GM23248 (cell line): ENCODE measurements around the gene UPK3A.

ENCODE experiments used
- EZH2 ChIP-seq: fragments of 200-600 bp; sonication (generic); IDR thresholded peaks from 2 replicates; pipeline ENCODE4 v1.6.1; 2018; ENCODE audit warnings: antibody characterized with exemption, mild to moderate bottlenecking; ENCODE audit not compliant: insufficient read depth, poor library complexity, severe bottlenecking
- EZH2phosphoT487 ChIP-seq: fragments of 200-600 bp; sonication (generic); IDR thresholded peaks from 2 replicates; pipeline ENCODE4 v1.6.1; 2018; ENCODE audit warnings: antibody characterized with exemption, moderate library complexity, mild to moderate bottlenecking, low read depth; ENCODE audit not compliant: insufficient read depth

DNA sequence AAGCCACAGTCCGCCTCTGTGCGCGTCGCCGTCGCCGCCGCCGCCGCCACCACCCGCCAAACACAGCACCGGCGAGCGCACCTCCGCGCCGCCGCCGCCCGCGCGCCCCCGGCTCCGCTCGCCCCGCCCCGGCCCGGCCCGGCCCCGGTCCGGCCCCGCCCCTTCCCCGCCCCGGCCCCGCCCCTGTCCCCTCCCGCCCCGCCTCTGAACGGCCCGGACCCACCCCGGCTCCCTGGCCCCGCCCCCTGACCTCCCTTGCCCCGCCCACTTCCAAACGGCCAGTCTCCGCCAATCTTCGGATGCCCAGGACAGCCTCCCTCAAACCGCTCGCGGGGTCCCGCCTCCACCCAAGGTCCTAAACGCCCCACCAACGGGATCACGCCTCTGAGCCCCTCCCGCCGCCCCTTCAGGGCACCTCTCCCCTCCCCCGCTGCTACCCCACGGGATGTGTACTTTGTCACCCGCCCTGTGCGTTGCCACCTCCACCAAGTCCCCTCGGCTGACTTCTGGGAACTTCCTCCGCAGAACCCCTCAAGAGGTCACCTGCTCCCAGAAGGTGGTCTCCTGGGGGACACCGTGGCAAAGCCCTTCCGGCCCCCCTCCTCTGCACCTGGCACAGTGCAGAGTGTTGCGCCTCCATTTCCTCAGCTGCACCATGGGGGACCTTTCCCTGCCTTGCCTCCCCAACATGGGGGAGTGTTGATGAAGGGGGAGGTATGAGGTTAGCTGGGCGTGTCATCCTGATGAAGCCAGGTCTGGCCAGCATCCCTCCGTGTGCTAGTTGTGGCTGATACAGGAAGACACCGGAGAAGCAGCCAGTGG is 43.7 kb upstream of the UPK3A start, which contains the start of gene KIAA0930:
- TF ChIP-seq EZH2 = no peak
- no peak for TF ChIP-seq EZH2phosphoT487
